ENCODE data around the gene SCN9A.

Gene SCN9A

DNA sequence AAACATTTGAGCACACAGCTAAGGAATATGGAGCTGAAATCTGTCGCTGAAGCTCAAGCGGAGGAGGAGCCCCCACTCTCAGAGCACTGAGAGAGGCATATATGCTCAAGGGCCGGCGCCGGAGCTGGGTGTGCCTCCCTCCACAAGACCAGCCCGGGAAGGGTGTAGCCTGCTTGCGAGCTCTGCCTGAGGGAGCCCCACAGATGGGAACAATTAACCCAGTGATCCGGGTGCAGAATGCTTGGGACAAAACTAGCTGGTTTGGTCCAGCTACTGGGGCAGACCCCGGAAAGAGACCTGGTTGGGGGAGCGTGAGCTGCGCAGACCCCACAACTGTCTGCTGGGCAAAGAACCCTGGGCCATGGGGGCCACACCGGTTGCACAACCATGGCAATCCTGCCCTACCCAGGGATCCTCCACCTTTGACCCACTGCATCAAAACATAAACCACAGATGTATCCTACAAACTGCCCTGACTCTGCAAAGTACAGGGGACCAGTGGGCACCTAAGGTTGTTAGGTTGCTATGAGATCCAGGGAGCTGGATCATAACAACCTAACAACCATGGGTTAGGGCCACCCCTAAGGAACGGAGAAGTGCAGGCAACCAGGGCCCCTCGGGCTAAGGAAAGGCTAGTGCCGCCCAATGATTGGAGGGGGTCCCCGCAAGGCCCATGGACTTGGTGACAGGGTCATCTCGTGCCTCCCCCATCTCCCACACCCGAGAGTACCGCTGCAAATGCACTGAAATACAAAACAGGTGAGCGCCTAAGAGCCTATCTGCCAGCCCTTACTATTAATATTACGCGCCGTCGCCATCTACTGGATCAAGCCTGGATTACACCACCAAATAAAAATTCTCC, 194.6 kb downstream of the SCN9A start:
- no peak for TF ChIP-seq FOXP2 (optimal IDR thresholded peaks at IDR 0.05; ENCODE audit: borderline replicate concordance, extremely low read depth, extremely low read length, insufficient read depth)
- TF ChIP-seq, protein P1, sequence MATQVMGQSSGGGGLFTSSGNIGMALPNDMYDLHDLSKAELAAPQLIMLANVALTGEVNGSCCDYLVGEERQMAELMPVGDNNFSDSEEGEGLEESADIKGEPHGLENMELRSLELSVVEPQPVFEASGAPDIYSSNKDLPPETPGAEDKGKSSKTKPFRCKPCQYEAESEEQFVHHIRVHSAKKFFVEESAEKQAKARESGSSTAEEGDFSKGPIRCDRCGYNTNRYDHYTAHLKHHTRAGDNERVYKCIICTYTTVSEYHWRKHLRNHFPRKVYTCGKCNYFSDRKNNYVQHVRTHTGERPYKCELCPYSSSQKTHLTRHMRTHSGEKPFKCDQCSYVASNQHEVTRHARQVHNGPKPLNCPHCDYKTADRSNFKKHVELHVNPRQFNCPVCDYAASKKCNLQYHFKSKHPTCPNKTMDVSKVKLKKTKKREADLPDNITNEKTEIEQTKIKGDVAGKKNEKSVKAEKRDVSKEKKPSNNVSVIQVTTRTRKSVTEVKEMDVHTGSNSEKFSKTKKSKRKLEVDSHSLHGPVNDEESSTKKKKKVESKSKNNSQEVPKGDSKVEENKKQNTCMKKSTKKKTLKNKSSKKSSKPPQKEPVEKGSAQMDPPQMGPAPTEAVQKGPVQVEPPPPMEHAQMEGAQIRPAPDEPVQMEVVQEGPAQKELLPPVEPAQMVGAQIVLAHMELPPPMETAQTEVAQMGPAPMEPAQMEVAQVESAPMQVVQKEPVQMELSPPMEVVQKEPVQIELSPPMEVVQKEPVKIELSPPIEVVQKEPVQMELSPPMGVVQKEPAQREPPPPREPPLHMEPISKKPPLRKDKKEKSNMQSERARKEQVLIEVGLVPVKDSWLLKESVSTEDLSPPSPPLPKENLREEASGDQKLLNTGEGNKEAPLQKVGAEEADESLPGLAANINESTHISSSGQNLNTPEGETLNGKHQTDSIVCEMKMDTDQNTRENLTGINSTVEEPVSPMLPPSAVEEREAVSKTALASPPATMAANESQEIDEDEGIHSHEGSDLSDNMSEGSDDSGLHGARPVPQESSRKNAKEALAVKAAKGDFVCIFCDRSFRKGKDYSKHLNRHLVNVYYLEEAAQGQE (IDR thresholded peaks at IDR 0.05; ENCODE audit: insufficient read depth in 1 of 2, low read depth in 2 of 2, low read length in 2 of 2), result no peak
- no peak for TF ChIP-seq SIN3A (IDR thresholded peaks at IDR 0.05; ENCODE audit: borderline replicate concordance, insufficient read depth, low read length)
- TF ChIP-seq POLR2AphosphoS5 (IDR thresholded peaks at IDR 0.05; ENCODE audit: low read depth, low read length), result no peak
- no peak for TF ChIP-seq TAF1 (IDR thresholded peaks at IDR 0.05; ENCODE audit: borderline replicate concordance, insufficient read depth, low read length)

DNA sequence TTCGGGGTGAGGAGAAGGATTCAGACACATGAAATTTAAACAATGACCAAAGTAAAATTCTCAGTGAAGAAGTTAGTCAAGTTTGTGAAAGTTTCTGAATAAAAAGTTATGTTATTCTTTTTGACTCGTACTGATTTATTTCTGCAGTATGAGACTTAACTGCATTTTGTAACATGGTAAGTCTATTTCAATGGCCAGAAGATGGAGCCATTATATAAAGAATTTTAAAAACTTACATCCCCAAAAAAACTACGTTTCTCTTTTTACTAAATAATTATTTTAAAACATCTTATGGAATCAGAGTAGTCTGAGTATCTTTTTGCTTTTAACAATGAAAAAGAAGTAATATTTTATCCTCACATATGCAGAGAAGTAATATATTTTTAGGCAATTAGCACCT, 196.5 kb downstream of the SCN9A start:
- TF ChIP-seq SIN3A (IDR thresholded peaks at IDR 0.05; ENCODE audit: borderline replicate concordance, insufficient read depth, low read length) (no peak), FOXP2 (optimal IDR thresholded peaks at IDR 0.05; ENCODE audit: borderline replicate concordance, extremely low read depth, extremely low read length, insufficient read depth) (no peak), TAF1 (IDR thresholded peaks at IDR 0.05; ENCODE audit: borderline replicate concordance, insufficient read depth, low read length) (no peak), POLR2AphosphoS5 (IDR thresholded peaks at IDR 0.05; ENCODE audit: low read depth, low read length) (no peak)
- TF ChIP-seq, protein P1 (IDR thresholded peaks at IDR 0.05; ENCODE audit: insufficient read depth in 1 of 2, low read depth in 2 of 2, low read length in 2 of 2), result no peak

DNA sequence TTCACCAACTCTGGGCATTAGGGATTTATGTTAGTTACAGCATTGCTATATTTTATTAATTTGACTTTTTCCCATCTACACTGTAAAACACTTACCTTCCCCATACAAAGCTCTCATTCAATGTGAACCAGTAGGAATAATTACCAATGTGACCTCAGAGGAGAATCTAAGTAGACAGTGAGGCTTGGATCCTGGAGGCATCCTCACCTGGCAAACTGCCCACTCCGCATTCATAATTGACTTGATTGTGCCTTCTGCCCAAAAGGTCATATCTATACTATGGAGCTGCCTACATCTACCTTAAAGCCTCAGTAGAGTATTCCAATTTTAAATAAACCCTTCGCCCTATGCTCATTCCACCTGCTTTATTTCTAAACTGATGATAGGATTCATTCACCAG, 202.5 kb downstream of the SCN9A start:
- TF ChIP-seq, protein P1 (IDR thresholded peaks at IDR 0.05; ENCODE audit: insufficient read depth in 1 of 2, low read depth in 2 of 2, low read length in 2 of 2), result no peak
- TF ChIP-seq TAF1 (IDR thresholded peaks at IDR 0.05; ENCODE audit: borderline replicate concordance, insufficient read depth, low read length) (no peak), FOXP2 (optimal IDR thresholded peaks at IDR 0.05; ENCODE audit: borderline replicate concordance, extremely low read depth, extremely low read length, insufficient read depth) (no peak)

DNA sequence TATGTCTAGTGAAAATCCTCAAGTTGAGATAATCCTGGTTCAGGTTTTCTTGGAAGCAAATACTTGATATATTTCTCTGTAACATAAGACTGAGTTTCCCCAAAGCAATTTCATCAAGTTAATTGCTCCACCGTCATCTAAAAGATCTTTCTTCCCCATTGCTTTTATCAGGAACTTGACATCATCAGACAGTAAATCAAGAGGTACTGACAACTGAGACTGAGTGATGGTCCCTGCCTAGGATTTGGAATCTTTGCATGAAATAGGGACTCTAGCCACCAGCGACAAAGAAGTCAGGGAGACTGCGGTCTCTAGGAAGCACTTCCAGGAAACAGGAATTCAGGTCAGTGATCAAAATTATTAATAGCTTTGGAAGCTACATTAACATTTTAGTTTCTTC, 204.5 kb downstream of the SCN9A start:
- TF ChIP-seq, protein P1 (IDR thresholded peaks at IDR 0.05; ENCODE audit: insufficient read depth in 1 of 2, low read depth in 2 of 2, low read length in 2 of 2), result no peak
- no peak for TF ChIP-seq POLR2AphosphoS5 (IDR thresholded peaks at IDR 0.05; ENCODE audit: low read depth, low read length)
- no peak for TF ChIP-seq SIN3A (IDR thresholded peaks at IDR 0.05; ENCODE audit: borderline replicate concordance, insufficient read depth, low read length)
- no peak for TF ChIP-seq TAF1 (IDR thresholded peaks at IDR 0.05; ENCODE audit: borderline replicate concordance, insufficient read depth, low read length)
- TF ChIP-seq FOXP2 (optimal IDR thresholded peaks at IDR 0.05; ENCODE audit: borderline replicate concordance, extremely low read depth, extremely low read length, insufficient read depth), result no peak
